HG03103 (cell line): ENCODE measurements around the gene AK4.

Source experiments
- ATAC-seq: cut with Tn5 transposase; IDR thresholded peaks from one replicate; pipeline ENCODE4 v1.9.1; 2021; ENCODE audit warnings: low read depth; ENCODE audit not compliant: unreplicated experiment

AK4 gene

DNA sequence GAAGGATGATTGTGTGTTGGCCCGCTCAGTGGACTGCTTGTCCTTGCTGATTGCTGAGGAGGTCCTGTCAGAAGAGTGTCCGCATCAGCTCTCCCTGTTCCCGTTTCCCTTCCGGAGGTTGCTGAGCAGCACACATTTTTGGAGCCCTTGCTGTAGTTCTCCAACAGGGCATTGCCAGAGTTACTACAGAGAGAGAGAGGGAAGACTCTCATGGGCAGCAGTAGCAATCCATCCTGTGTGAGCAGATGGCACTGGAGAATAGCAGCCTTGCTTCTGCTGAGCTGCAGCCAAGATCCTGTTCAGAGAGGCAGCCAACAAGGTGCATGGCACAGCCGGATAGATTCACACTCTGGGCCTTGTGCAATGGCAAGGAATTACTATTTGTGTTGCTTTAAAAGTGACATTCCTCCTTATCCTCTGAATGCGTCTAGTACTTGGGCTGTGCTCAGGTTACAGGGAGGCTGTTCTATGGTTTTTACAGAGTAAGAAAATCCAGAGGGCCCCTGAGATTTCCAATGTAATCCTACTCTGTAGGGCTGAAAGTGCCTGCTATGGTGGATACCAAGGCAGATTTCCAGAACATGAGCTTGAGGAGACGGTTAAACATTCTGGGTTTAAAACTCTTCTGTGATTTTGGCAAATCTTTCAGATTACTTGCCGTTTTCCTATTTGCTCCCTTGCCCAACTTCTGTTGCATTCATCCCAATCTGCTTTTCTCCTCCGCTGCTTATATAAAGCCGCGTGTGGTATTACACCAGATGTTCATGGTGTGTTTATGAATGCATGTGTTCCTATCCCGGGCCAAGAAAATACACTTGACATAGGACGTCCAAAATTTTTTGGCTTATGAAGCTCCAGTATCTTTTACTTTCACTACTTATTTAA lies 27.4 kb downstream of the AK4 start:
- ATAC-seq = no peak

DNA sequence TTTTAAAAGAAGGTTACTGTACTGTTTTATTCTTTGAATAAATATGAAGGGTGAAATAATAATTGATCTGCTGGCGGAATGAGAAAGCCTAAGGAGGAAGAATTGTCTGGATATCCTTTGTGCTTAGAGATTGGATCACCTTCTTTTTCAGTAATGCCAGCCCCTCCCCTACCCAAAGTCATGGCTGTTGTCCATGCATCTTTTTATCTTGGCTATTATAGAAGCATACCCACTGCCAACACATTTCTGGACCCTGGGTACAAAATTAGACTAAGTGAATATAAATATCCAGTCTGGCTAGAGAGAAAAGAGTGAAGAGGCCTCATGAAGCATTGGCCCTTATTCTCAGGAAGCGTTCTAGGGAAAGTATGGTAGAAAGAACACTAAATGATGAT lies 28.1 kb downstream of the AK4 start:
- ATAC-seq = no peak

DNA sequence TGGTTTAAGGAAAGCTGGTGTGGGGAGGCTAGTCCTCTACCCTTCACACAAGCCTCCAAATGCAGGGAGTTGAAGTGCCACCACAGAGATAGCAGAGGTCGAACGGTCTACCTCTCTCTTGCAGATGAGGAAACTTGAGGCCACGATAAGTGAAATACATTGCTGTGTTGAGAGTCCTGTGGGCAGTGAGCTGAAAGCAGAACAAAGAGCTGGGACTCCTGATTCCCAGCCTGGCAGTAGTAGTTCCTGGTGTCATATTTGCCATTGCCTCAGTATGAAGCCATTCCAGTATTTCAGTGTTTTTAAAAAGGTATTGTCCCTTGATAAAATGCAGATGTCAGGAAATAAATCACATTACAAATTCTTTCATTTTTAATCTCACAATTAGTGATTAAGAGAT lies 28.6 kb downstream of the AK4 start:
- no peak for ATAC-seq

DNA sequence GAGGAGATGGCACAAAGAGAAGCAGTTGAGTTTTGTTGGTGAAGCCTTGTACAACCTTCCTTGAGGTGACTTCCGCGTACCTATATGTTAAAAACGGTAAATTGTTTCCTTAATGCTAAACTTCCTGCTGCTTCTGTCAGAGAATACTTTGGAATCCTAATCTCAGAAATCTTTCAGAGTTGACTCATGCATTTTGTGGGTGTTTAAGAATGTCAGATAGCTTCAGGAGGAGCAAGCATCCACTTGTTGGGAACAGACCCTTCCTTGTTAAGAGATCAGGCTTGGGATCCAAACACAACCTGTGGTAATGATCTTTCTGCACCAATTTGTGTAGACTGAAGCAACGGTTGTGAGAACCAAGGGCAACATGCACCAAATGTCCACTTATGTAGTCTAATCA lies 29.5 kb downstream of the AK4 start:
- ATAC-seq = no peak

DNA sequence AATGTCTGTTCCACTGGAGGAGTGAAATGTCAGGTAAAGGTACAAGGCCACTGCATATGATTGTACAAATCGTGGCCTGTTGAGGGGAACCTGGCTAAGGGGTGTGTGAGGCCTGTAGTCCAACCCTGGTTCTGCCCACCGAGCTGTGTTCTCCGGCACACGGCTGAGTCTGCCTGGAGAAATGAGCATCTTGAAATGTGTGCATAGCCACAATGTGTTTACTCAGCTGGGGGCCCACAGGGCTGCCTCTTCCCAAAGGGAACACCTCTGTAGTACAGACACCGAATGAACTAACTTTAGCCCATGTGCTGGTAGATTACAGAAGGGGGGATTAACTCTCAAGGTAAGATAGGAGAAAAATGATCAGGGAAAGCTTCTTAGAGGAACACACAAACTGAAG lies 30.2 kb downstream of the AK4 start:
- ATAC-seq = no peak

DNA sequence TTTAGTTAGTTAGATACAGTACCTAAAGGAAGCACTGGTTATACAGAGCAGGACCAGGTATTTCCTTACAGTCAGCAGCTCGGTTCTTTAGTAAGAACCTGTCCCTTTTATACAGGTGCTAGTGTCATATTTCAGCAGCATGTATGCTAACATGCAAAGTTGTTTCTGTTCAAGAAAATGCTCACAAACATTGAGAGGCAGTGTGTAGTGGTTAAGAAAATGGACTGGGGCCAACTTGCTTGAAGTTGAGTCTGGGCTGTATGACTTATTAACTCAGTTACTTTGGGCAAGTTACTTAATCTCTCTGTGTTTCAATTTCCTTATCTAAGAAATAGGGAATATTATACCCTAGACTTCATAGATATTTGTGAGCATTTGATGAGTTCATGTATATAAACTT lies 31.1 kb downstream of the AK4 start:
- no peak for ATAC-seq

DNA sequence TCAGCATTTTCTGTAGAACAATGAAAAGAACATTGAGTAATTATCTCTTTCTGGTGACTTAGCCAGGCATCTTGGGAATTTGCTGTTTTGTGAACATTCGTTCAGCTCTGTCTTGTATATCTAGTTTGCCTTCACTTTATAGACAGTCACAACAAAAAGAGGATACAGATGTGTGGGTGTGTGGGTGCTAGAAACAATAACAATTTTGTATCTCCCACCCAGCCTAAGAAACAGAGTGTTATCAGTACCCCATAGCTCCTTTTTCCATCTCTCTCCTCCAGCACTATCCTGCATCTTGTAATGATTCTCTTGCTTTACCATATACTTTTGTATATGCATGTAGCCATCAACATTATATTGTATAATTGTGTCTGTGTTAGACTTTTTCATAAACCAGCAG lies 33.0 kb downstream of the AK4 start:
- no peak for ATAC-seq

DNA sequence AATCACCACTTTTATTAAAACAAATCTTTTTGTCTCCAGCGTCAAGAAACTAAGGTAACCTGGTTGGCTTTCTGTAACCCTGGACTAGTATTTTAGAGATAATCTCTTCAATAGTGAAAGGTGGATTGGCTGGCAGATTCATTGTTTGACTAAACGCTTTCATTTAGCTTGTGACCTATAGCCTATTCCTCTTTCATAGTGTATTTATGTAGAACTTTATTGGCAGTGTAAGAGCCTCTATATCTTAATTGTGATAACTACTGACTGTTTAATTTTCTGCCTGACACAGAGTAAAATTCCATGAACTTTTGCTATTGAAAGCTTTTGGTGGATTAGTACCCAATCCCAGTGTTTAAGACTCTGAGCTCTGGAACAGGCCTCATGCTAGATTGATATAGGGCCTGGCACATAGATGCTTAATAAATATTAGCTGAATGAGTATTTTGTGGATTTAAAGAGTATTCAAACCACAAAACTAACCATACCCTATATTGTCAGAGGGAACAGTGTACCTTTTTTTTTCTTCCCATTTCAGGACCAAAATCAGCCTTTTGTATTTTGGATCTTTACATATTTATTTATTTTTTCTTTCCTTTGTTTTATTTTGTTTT lies 34.8 kb downstream of the AK4 start:
- no peak for ATAC-seq

DNA sequence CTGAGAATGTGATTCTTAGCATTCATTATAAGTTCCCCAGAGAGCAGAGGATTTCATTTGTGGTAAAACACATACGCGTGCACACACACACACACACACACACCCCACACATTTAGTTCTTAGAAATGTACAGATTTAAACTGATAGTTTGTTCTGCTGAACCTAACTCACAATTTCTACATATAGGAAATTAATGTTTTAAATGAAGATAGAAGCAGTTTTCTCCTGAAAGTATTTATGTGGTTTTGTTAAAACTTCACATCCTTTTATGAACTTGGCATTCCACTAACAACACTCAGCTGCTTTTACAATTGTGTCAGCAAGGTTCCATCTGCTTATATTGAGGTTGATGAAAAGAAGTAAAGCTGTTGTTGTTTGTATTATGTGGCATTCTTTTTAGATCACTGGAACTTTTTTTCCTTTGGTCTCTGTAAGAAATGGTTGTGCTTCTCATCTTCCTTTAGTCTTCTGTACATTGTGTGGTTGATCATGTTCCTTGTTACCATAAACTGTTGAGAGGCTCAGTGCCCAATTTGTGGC lies 41.6 kb downstream of the AK4 start:
- no peak for ATAC-seq

DNA sequence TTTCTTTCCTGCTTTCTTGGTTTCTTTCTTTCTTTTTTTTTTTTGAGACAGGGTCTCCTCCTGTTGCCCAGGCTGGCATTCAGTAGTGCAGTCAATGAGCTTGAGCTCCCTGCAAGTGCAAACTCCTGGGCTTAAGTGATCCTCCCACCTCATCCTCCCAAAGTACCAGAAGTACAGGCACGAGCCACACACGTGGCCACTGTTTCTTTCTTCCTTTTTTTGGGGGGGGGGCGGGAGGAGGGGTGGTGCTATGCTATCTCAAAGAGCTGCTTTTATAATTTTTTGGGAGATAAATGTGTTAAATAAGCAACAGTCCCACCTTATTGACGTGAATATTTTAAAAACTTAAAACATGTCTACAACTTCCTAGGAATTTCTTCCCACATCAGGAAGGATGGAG lies 42.2 kb downstream of the AK4 start:
- ATAC-seq = no peak

DNA sequence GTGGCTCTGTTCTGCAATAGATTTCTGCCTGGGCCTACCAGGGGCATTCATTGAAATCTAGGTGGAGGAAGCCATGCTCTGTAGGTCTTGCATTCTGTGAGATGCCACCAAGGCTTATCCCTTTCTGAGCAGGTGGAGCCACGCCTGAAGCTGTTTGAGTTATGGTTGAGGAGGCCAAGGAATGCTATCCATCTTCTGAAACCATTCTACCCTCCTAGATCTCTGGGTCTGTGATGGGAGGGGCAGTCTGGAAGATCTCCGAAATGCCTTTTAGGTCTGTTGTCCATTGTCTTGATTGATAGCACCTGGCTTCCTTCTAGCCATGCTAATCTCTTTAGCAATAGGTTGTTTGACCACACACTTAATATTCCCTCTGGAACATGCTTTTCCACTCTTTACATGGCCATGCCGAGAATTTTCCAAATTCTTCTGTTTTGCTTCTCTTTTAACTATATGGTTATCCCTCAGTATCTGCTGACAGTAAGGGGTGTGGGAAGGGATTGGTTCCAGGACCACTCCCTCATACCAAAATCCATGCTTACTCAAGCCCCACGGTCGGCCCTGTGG lies 45.2 kb downstream of the AK4 start:
- ATAC-seq = no peak

DNA sequence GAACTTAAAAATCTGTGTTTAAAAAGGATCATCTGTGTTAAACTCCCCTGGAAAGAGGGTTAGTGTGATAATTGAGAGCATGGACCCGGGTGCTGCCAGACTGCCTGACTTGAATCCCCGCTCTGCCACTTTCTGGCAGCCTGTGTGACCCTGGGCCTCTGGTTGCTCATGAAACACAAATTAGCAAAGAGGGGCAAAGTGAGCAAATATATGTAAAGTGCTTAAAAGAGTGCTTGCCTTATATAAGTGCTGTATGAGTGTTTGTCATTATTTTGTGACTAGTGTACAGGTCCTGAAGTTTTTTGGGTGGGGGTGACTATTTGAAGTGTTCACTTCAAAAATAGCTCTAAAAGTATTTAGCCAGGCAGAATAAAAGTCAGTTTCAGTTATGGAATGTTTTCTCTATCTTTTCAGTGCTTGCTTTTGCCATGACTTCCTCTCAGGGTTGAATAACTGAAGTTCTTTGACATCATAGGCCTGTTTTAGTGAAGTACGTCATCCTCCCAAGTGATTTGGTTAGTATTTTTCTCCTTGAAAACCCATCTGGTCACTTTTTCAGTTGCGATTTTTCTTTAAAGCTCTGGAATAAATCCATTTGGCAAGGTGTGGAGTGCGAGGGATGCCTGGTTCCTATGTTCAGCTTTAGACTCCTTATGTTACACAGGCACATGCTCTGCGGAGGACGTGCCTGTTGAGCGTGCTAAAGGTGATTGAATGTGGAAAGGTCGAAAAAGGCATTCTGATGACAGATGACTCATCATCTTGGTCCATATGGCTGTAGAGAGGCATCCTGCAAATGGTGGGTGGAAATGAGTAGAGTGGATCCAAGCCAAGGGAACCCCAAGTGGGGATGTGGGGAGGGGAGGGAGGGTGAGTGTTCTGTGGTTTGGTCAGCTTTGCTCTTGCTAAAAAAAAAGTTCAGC lies 47.8 kb downstream of the AK4 start:
- no peak for ATAC-seq

DNA sequence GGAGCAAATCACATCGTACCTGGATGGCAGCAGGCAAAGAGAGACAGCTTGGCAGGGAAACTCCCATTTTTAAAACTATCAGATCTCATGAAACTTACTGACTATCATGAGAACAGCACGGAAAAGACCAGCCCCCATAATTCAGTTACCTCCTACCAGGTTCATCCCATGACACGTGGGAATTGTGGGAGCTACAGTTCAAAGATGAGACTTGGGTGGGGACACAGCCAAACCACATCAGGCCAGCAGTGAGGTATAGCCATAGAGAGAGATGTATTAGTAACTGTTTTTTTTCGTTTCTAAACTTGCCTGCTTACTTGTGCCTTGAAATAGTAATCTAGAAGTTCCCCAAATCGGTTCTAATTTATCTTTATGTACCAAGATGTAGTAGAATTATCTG lies 48.9 kb downstream of the AK4 start:
- no peak for ATAC-seq

DNA sequence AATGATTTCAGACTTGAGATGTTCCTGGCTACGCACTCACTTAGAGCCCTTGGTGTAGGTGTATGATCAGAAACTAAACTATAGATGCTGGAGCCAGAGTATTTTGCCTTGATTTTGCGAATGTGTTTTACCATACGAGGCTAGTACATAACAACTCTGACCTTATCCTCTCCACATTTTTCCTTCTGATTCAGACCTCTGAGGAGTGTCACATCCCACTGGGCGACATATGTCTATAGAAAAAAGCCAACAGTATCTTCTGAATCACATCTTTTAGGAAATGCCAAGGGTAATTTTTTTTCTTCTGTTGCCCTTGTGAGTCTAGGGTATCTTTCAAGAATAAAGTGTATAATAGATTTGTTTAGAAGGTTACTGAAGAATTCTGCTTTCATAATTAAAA lies 49.6 kb downstream of the AK4 start:
- no peak for ATAC-seq

DNA sequence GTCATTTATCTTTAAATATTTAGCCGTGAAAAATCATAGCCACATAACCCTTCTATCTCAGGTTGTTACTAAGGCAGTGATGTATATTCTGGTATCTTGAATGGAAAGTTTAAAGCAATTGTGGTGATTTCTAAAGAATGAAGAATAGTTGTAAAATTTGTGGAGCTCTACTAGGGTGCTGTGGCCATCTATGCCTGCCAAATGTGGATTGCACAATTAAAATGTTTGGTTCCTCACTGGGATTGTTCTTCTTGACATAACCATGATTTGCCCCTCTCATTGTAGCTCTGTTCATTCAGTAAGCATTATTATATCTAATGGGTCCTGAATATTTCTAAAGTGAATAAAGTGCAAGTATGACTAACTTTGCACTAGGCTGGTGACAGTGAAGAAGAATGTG lies 50.1 kb downstream of the AK4 start:
- no peak for ATAC-seq

DNA sequence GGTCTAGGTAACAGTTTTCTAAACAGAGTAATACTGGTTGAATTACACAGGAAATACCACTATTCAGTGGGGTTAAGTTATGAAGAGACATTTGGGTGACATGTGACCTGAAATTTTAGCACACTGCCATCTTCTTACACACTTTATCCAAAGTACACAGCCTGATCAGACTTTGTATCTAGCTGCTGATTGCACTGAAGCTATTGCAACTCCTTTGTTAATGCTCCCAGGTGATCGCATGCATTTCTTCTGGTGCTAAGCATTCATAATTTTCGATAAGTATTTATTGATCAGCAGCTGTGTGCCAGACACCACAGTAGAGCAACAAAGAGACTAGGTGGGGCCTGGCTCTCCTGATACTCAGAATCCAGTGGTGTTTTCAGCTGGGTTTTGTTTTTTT lies 52.4 kb downstream of the AK4 start:
- no peak for ATAC-seq

DNA sequence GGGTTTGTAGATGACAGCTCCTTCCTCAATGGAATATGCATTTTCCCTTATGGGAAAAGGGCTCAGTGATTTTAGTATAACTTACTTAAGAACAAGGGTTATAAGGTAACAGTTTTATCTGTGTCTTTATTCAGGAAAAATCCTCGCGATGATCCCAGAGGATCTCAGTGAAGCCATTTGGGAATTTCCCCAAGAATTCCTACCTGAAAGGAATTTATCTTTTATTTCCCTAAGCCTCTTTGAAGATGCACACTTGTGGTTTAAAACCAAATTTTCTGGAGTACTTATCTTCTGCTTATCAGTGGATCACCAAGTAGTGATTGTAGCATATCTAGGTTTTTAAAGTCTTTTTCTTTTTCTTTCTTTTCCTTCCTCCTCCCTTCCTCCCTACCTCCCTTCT lies 58.8 kb downstream of the AK4 start:
- no peak for ATAC-seq

DNA sequence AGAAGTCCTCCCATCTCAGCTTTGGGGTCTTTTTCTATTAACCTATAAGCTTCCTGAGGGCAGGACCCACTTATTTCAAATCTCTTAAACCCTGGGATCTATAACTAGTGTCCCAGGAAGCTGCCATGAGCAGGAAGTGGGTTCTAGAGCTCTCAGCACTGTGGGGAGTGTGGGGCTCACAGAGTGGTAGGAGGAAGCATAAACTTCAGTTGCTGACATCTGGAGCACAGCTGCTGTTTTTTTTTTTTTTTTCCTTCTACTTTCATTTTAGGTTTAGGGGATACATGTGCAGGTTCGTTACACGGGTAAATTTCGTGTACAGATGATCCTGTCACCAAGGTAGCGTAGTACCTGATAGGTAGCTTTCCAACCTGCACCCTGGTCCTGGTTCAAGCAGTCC lies 59.3 kb downstream of the AK4 start:
- ATAC-seq = no peak

DNA sequence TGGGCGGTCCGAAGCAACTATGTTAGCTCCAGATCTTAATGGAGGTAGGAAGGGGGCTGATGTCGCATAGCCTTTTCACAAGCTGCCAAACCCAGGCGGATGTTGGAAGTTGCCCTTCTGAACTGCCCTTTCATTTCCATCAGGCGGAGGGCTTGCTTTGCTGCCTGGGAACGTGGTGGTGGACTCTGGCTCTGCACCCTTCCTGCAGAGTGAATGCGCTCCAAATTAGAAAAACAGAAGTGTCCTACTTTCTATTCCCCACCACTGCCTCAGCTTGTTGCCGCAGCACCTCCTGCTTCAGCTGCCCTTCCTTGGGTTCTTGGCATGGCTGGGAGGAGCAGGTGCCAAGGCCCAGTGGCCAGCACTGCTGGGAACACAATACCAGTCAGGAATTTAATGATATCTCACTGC lies 60.6 kb downstream of the AK4 start:
- no peak for ATAC-seq

DNA sequence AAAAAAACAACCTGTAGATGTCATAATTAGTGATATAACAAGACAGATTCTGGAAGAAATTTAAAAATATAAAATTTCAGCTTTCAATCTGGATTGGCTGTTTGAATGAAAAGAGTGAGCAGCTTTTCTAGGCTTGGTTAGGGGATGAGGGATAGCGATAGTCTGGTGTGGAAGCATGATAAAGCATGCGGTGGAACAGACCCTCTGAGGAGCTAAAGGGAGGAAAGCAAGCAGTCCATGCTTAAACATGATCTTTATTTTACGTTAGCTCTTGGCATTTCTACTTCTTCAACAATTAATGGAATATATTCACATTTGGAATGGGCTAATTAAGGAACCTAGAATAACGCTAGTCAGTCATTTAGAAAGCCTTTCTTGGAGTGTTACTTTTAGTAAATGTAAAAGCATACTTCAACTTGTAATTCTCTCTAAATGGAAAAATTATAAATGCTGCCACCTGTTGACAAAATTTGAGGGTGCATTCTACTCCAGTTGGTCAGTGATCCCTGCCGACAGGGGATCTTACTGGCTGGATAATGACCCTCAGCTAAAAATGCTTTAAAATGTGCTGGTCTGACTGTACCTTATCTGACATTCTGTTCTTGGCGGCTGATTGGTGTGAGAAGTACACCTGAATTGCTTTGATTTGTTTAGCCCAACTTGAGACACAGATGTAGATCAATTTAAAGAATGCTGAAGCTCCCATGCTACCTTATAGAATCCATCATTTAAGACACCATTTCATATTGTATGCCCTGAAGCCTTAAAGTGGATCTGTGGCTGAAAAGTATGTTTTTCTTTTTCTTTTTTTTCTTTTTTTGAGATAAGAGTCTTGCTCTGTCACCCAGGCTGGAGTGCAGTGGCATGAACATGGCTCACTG lies 61.2 kb downstream of the AK4 start:
- peak; percentile 40 for ATAC-seq
